HG02623 (cell line): ENCODE data around the gene USO1.
"Not testable (repeated sequence)": the region's sequence is repeated elsewhere in the genome, so short reads cannot be mapped to it uniquely, and the experiment has no call there.

Source experiments
- ATAC-seq: cut with Tn5 transposase; IDR thresholded peaks from one replicate; pipeline ENCODE4 v1.9.1; 2021; ENCODE audit warnings: moderate library complexity; ENCODE audit not compliant: unreplicated experiment

The USO1 gene

GRCh38 chr4:75745161-75745560 is 20.8 kb downstream of the USO1 start:
- no peak for ATAC-seq

DNA sequence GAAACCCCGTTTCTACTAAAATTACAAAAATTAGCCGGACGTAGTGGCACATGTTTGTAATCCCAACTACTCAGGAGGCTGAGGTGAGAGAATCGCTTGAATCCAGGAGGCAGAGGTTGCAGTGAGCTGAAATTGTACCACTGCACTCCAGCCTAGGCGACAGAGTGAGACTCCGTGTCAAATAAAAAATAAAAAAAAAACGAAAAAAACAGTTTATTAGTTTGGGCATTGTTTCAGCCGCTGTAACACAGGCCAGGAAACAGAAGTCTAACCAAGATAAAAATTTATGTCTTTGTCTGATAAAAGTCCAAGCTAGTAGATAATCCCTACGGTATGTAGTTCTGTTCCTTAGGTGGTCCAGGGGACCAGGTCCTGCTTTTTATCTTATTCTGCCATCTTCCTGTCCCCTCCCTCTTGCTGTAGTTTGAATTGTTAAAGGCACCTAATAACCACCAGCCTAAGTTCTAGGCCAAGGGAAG is 21.4 kb downstream of the USO1 start:
- ATAC-seq, result no peak

DNA sequence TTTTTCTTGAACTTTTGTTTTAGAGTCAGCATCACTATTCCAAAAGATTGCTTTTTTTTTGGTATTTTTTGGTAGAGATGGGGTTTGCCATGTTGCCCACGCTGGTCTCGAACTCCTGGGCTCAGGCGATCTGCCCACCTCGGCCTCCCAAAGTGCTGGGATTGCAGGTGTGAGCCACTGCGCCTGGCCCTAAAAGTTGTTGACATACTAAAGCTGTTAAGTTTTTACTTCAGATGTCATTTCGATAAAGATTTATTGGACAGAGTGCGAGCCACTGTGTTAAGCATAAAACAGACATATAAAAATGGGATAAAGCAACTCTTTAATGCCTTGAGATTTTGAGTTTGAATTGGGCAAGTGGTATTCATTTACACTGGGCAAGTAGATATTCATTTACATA is 28.3 kb downstream of the USO1 start:
- ATAC-seq, result no peak

DNA sequence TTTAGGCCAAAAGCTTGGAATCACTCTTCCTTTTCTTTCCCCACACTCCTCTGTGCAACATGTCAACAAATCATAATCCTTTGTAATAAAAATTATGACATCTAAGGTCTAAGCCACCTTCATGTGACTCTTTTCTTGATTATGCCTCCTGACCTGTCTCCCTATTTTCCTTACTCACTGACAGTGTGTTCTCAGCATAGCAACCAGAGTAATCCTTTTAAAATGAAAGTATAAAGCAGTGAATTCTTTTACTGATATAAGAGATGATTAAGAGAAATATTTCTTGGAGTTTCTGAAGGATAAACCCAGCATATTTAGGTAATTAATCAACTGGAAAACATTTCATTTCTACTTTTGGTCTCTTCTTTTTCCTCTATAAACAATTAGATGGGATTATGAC is 44.7 kb downstream of the USO1 start:
- ATAC-seq, result no peak

DNA sequence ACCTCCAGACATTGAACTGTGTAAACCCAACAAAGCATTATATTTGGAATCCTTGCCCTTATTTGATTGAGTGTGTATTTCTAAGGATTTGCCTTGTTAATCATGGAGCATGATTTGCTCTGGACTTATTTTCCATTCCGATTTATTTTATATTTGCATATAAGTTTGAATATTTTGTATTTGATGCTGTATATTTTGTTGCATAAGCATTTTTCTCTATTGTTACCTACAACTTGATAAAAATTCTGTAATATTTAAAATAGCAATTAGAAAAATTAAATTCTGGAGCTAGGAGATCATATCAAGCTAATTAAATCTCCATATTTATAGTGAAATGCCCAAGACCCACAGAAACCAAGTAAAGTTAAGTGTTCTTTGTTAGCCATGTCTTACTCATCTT is 47.2 kb downstream of the USO1 start:
- no peak for ATAC-seq

DNA sequence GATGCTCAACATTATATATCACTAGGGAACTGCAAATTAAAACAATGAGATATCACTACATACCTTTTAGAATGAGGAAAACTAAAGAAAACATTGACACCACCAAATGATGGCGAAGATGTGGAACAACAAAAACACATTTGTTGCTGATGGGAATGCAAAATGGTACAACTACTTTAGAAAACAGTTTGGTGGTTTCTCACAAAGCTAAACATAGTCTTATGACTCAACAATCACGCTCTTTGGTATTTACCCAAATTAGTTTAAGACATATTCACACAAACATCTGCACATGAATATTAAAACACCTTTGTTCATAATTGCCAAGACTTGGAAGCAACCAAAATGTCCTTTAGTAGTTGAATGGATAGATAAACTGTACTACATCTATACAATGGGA is 53.2 kb downstream of the USO1 start:
- ATAC-seq, result no peak

DNA sequence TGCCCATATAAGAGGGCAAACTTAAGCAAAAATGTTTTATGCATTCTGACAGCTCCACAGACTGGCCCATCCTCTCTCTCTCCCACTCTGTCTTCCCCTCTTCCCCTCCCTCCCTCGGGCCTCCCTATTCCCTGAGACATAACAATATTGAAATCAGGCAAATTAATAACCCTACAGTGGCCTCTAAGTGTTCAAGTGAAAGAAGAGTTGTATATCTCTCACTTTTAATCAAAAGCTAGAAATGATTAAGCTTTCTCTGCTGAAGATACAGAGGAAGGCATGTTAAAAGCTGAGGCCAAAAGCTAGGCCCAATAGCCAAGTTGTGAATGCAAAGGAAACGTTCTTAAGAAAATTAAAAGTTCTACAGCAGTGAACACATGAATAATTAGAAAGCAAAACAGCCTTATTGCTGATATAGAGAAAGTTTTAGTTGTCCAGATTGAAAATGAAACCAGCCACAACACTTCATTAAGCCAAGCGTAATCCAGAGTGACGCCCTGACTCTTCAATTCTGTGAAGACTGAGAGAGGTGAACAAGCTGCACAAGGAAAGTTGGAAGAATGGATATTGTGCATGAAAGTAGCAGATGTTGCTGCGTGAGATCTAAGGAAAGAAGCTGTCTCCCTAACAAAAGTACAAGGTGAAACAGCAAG is 54.9 kb downstream of the USO1 start:
- ATAC-seq, result no peak

DNA sequence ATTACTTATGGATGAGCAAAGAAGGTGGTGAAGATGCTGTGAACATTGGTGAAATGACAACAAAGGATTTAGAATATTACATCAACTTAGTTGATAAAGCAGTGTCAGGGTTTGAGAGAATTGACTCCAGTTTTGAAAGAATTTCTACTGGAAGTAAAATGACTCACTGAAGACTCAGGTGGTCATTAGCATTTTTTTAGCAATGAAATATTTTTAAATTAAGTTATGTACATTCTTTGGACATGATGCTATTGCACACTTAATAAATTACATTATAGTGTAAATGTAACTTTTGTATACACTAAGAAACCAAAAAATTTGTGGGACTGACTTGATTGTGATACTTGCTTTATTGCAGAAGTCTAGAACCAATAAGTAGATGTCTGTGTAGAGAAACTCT is 56.9 kb downstream of the USO1 start:
- no peak for ATAC-seq

- ATAC-seq, result no peak
Measured at GRCh38 chr4:75786526-75786925, 62.1 kb downstream of the USO1 start.

DNA sequence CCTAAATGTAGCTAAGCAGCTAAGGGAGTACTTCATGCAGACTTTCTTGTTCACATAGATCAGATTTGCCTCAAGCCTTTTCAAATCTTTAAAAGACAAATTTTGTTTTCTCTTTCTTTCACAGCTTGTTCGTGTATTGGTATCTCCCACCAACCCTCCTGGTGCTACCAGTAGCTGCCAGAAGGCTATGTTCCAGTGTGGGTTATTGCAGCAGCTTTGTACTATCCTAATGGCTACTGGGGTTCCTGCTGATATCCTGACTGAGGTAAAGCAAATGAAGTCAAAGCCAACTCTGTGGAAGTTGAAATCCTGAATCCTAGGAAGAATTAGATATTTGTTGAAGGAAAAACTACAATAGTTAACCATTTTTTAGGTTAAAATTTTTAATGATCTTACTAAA is 62.6 kb downstream of the USO1 start:
- ATAC-seq, result no peak

- ATAC-seq, result no peak
Measured at GRCh38 chr4:75790024-75790423, 65.6 kb downstream of the USO1 start.

DNA sequence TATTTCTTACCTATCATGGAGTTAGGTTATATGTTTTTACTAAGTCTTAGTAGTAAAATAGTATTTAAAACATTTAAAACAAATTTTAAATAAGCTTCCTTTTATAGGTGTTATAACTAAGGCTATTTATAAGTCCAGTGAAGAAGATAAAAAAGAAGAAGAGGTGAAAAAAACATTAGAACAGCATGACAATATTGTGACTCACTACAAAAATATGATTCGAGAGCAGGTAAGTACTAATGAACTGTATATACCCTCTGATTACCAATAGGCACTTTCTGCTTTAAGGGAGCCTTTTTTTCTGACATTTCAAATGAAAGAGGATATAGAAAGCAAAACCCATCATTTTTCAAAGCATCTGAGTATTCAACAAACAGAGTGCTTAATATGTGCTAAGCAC is 76.6 kb downstream of the USO1 start:
- no peak for ATAC-seq

- ATAC-seq, result not testable (repeated sequence)
Measured at GRCh38 chr4:75806035-75806434, 81.7 kb downstream of the USO1 start.

- no peak for ATAC-seq
Measured at GRCh38 chr4:75817901-75818300, 93.5 kb downstream of the USO1 start.

DNA sequence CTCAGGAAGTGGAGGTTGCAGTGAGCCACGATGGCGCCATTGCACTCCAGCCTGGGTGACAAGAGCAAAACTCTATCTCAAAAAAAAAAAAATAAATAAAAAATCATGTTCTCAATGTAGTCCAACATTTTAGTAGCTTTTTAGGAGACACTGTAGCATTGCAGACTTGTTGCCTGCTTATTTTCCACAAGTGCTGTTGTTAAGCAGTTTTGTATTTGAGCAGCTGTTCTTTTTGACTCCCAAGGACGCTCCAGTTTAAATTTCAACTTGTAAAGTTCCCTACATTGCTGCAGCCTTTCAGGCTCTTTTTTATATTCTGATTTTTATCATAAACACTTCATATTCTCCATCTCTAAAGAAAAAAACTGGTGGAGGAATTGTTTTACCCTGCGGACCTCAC is 94.7 kb downstream of the USO1 start:
- ATAC-seq, result no peak

DNA sequence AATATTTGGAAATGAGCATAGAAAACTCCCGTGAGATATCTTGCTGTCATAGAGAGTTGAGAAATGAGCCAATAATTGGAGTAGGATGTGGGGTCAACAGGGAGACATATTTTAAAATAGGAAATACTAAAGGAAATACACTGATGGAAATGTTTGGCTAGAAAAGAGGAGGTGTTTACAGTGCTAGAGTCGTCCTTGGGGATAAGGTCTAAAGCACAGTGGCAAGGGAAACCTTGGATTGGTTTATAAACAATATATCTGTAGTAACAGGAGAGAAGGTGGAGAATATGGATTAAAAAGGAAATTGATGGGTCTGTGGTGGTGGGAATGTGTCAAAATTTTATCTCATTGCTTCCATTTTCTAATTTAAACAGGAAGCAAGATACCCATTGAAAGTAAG is 95.8 kb downstream of the USO1 start:
- no peak for ATAC-seq

GRCh38 chr4:75820676-75821075 is 96.3 kb downstream of the USO1 start:
- no peak for ATAC-seq

- no peak for ATAC-seq
Measured at GRCh38 chr4:75821216-75821615, 96.8 kb downstream of the USO1 start.

- no peak for ATAC-seq
Measured at GRCh38 chr4:75821966-75822365, 97.6 kb downstream of the USO1 start.

DNA sequence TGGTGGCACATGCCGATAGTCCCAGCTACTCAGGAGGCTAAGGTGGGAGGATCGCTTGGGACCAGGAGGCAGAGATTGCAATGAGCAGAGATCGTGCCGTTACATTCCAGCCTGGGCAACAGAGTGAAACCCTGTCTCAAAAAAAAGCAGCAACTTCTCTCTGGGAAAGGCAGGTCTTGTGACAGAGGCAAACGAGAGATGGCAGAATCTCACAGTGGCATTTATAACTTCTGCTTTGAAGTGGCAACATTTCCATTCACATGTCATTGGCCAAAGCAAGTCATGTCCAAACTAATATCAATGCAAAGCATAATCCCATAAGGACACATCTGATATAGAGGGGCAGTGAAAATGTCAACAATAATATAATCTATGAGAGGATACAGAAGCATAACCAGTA is 98.0 kb downstream of the USO1 start:
- ATAC-seq, result no peak

DNA sequence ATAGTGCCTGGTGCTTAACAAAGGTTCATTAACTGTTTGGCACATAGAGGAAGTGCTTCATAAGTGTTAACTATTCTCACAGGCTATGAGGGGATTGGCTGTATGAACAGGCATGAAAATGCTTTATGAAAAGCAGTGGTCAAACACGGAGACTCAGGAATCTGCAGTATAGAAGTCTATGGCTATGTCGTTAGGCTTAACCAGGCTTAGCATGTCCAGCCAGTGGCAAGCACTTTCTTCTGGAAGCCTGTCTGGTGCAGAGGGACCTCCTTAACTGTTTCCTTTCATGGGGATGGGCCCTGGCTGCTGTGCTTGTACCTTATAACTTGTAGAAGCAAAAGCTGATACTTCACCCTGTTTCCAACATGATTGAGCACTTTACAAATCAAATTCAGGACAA is 99.4 kb downstream of the USO1 start:
- no peak for ATAC-seq

DNA sequence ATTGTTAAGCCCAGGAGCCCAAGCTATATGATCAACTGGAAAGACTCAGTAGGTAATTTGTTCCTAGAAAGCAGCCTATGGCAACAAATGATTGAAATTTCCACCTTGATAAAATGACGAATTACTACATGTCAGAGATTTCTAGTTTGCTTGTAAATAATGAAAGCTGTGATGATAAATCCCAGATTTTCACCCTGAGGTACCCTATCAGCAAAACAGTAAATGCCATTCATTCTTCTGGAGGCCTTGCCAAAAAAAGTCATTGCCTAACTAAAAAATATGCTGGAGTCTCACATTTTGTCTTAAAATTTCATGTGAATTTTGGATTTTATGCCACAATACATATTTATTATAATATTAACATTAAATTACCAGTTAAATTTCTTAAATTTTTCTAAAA is 106.5 kb downstream of the USO1 start:
- no peak for ATAC-seq

- ATAC-seq, result no peak
Measured at GRCh38 chr4:75831856-75832405, 107.6 kb downstream of the USO1 start.
